RCC 7860 (cell line): ENCODE results near the gene ADAM12.

Experiments
- DNase-seq: peaks from one replicate; pipeline ENCODE4 v3.0.0-alpha.2; 2015; ENCODE audit warnings: low spot score
- FAIRE-seq: peaks from 2 replicates; lab custom pipeline; 2012; peaks lifted over from hg19 to GRCh38; lab: Jason Lieb, UNC

ADAM12 gene

DNA sequence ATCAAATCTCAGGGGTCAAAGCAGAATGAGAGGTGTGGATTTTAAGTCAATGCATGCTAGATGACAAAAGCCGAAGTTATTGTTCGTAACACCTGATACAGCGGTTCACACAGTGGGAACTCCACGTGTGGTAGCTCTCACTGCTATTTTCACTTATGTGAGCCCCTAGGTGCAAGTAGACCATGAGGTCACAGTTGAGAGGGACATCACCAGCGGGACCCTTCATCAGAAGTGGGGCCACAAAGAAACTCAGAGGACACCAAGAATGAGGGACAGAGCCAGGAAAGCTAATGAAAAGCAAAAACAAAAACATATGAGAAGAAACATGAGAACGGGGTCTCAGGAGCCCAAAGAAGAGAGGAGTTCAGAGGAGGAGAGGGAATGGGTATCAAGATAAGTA lies 63.5 kb downstream of the ADAM12 start:
- no peak for DNase-seq
- FAIRE-seq = no peak

DNA sequence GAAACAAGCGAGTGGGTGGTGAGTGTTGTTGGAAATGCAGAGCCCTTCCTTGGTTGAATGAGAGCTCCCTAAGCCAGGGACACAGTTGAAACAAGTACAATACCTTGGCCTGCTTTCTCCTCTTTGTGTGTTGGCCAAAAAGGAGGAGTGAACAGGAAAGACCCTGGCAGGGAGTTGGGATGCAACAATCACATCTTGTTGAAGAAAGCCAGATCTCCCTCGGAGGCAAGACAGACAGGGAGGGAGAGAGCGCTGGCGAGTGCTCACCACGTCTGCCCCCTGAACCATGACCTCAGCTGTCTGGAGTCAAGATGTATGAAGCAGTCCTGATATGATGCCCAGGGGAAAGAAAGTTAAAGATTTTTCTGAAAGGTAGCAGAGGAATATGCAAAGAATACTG lies 66.8 kb downstream of the ADAM12 start:
- FAIRE-seq (no peak), DNase-seq (no peak)

GRCh38 chr10:126317751-126318150 lies 70.5 kb downstream of the ADAM12 start:
- no peak for FAIRE-seq
- DNase-seq = no peak

DNA sequence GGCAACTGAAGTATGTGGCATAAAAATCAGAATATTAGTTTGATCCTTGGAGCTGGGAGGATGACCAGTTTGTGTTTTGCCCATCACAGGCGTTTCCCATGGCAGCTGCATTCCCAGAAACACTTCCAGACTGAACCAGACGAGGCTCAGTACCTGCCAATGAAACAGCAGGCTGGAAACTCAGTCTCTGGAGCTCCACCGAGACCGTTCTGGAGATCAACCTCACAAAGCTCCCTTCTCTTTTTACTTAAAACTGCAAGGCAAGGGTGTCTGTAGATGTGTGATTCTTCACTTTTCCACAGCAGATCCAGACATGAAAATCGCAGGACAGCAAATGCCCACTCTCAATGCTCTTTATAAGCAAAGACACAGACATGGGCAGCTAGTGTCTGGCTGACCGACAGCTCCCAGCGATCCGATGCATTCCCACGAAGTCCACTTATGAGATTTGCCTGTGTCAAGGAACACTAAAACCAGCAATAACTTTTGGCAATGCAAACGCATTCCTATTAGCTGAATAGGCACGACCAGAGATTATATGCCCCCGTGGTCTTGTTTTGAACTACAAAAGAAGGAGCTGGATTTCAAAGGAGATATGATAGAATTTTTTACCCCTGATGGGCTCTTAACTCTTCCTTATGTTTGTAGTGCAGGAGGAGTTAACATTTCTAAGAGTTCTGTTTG lies 72.6 kb downstream of the ADAM12 start:
- FAIRE-seq (no peak), DNase-seq (no peak)

- FAIRE-seq = no peak
- no peak for DNase-seq
Measured at GRCh38 chr10:126314863-126315493, 73.3 kb downstream of the ADAM12 start.

- FAIRE-seq (no peak), DNase-seq (no peak)
Measured at GRCh38 chr10:126312167-126312566, 76.1 kb downstream of the ADAM12 start.

GRCh38 chr10:126309228-126309883 lies 78.9 kb downstream of the ADAM12 start:
- DNase-seq (no peak), FAIRE-seq (no peak)

- FAIRE-seq (no peak), DNase-seq (no peak)
Measured at GRCh38 chr10:126302826-126303665, 85.2 kb downstream of the ADAM12 start.

DNA sequence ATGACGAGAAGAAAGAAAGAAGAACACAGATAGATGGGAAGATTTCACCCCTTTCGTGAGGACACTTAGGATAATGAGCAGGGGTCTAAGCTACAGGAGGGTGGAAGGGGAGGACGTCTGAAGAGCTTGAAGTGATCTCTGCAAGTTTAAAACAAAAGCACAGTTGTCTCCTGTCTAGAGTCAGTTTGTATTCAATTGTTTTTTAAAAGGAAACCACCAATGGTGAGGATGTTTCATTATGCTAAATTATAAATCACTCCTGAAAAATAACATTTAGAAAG lies 85.9 kb downstream of the ADAM12 start:
- DNase-seq = no peak
- FAIRE-seq = no peak

- DNase-seq (no peak), FAIRE-seq (no peak)
Measured at GRCh38 chr10:126301701-126302475, 86.4 kb downstream of the ADAM12 start.

- FAIRE-seq (peak; percentile 92), DNase-seq (peak; percentile 76)
Measured at GRCh38 chr10:126294451-126294850, 93.8 kb downstream of the ADAM12 start.

GRCh38 chr10:126290232-126290631 lies 98.0 kb downstream of the ADAM12 start:
- DNase-seq (no peak), FAIRE-seq (no peak)

DNA sequence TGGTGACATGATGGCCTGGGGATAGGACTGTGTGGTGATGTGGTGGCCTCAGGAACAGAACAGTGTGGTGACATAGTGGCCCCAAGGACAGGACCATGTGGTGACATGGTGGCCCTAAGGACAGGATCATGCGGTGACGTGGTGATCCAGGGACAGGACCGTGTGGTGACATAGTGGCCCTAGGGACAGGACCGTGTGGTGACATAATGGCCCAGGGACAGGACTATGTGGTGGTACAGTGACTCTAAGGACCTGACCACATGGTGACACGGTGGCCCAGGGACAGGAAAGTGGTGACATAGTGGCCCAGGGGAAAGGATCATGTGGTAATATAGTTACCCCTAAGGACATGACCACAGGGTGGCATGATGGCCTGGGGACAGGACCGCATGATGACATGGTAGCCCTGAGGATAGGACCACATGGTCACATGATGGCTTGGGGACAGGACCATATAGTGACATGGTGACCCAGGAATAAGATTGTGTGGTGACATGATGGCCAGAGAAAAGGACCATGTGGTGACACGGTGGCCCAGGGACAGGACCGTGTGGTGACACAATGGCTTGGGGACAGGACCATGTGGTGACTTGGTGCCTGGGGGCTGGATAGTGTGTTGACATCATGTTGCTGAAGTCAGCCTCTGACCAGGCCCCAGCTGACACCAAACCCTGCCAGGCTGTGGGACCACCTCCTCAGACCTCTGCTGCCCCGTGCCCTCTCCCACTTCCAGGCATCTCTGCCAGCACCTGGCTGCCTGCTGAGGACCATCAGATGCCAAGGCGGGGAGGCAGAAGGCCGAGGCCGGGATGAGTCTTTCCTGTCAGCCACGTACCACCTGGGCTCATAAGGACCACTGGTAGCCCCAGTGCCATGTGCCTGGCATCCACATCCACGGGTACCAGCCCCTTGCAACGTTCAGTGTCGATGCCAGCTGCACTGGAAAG lies 99.5 kb downstream of the ADAM12 start:
- no peak for FAIRE-seq

DNA sequence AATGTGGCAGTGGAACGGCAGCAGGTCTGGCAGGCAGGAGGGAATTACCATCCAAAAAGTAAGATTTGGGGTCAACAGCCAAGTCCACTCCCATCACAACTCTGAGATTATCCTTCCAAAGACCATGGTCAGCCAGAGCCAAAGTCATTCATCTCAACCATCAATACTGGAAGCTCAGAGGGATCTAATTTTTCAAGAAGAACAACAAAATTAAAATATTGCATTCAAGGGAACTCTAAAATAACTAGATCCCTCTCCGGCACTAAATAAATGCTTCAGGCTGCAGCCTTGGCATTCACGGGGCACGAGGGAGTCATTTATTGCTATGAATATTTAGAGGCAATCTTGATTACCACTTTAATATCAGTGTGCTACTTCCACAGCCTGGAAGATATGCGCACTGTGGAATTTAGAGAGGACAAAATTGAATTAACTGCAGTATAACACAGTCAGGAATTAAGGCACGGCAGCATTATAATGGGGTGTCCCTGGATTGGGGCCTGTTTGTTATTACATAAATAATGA lies 102.0 kb downstream of the ADAM12 start:
- no peak for FAIRE-seq
- DNase-seq = no peak

More for the DNA sequence above, 99.5 kb downstream of the ADAM12 start:
- no peak for DNase-seq

DNA sequence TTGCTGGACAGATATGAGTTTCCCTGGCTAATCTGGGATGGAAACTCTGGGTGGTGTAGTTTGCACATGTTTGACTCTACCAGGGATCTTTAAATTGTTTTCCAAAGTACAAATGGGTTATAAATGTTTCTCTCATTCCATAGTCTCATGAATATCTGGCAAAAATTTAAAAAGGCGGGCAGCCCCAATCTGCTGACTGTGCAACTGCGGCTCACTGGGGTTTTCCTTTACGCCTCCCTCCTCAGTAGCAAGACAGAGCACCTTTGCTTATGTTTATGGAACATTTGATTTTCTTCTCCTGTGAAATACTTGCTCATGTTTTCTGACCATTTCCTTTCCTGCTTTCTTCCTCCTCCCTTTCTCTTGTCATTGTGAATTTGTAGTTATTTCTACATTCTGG lies 105.0 kb downstream of the ADAM12 start:
- DNase-seq (no peak), FAIRE-seq (no peak)

DNA sequence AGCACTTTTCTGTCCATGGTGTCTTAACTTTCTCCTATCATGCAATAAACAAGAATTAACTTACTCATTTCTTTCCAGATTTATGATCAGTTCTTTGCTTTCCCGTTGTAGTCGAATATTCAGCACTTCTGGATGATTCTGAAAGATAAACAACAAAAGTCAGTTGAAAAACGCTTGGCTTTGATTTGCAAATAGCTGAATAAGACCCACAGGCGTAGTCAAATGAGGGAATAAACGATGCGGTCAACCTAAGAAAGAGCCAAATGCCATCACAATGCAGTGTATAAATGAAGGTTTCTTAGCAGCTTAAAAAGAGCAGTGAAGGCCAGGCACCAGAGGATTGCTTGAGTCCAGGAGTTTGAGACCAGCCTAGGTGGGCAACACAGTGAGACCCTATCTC lies 109.4 kb downstream of the ADAM12 start:
- DNase-seq = no peak
- no peak for FAIRE-seq

DNA sequence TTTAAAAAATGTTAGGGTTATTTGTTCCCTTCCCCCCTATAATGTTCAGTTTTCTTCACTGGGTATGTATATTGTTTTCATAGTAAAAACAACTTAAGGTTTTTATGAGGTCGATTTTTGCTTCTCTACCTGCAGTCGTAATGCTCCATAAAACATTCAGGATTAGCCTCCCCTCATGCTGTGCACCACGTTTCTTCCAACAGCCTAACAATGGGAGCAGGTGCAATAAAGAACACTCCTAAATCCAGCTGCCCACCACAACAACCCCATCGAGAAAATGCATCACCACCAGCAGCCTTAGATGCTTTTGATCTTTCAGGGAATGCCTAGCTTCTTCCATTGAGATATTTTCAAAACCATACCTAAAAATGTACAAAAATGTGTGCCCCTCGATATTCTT lies 111.1 kb downstream of the ADAM12 start:
- FAIRE-seq = no peak
- no peak for DNase-seq

DNA sequence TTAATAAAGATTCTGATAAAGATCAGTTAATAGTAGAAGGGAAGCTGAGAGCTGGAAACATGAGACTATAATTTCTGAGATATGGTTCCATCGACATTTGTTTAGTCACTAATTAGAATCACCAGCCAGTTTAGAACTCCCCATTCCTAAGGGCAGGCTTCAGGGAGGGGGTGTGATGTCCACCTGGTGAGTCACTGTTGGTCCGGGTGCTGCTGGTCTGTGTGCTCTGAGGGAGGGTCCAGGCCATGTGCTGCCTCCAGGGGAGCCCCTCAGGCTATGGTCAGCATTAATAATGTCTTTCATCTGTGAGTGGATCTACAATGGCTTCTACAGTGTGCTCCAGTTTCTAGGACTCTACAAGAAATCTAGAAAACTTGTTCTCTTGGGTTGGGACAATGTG lies 115.8 kb downstream of the ADAM12 start:
- DNase-seq (no peak), FAIRE-seq (no peak)

GRCh38 chr10:126270111-126270510 lies 118.2 kb downstream of the ADAM12 start:
- FAIRE-seq = peak; percentile 98

More at GRCh38 chr10:126270111-126270510, 118.2 kb downstream of the ADAM12 start:
- DNase-seq = peak; percentile 98
